SK-N-SH (cell line): Measurements from ENCODE around the gene IL4R.

Experiments
- CTCF ChIP-seq: fragments of 200-600 bp; sonication (generic); IDR thresholded peaks from 2 replicates; pipeline ENCODE4 v1.6.1; 2017; ENCODE audit warnings: antibody characterized with exemption, mild to moderate bottlenecking, moderate library complexity
- ELF1 ChIP-seq: IDR thresholded peaks from 2 replicates; pipeline ENCODE4 v1.4.0; 2012
- EP300 ChIP-seq, 2 experiments: IDR thresholded peaks; 2 replicates each; pipeline versions ENCODE4 v1.4.0 to v1.6.1; 2012; ENCODE audit warnings: borderline replicate concordance in 1 of 2, low read depth in 1 of 2, low read length in 1 of 2
- FOSL2 ChIP-seq: IDR thresholded peaks from 2 replicates; pipeline ENCODE4 v1.4.0; 2012; ENCODE audit warnings: low read depth, mild to moderate bottlenecking, moderate library complexity, borderline replicate concordance
- FOXJ3 ChIP-seq: sonication (generic); formaldehyde crosslinking; IDR thresholded peaks from 2 replicates; pipeline ENCODE4 v1.5.1; 2020; ENCODE audit warnings: mild to moderate bottlenecking, missing genetic modification reagents
- GABPA ChIP-seq: IDR thresholded peaks from 2 replicates; pipeline ENCODE4 v1.4.0; 2012; ENCODE audit warnings: low read depth, mild to moderate bottlenecking
- NRF1 ChIP-seq: IDR thresholded peaks from 2 replicates; pipeline ENCODE4 v1.6.1; 2012; ENCODE audit warnings: low read depth, mild to moderate bottlenecking, low read length
- TEAD4 ChIP-seq: IDR thresholded peaks from 2 replicates; pipeline ENCODE4 v1.4.0; 2012; ENCODE audit warnings: mild to moderate bottlenecking, borderline replicate concordance; ENCODE audit not compliant: insufficient read depth
- USF1 ChIP-seq: IDR thresholded peaks from 2 replicates; pipeline ENCODE4 v1.4.0; 2012; ENCODE audit warnings: low read depth, borderline replicate concordance

- TF ChIP-seq CTCF (no peak), USF1 (no peak), EP300 (IDR thresholded peaks at IDR 0.05; ENCODE audit: borderline replicate concordance in 1 of 2, low read depth in 1 of 2, low read length in 1 of 2) (no peak), FOXJ3 (CRISPR knock-in tag) (no peak), GABPA (no peak), NRF1 (no peak), TEAD4 (no peak), FOSL2 (no peak), ELF1 (no peak)
These were observed 11.6 kb upstream of the IL4R start for GRCh38 chr16:27302126-27302525.
